NCI-H1105 (cell line): ENCODE results near the gene PTPRG.

Source experiments
- DNase-seq: peaks from one replicate; lab custom pipeline; 2025; lab: John Stamatoyannopoulos, UW

Gene PTPRG

DNA sequence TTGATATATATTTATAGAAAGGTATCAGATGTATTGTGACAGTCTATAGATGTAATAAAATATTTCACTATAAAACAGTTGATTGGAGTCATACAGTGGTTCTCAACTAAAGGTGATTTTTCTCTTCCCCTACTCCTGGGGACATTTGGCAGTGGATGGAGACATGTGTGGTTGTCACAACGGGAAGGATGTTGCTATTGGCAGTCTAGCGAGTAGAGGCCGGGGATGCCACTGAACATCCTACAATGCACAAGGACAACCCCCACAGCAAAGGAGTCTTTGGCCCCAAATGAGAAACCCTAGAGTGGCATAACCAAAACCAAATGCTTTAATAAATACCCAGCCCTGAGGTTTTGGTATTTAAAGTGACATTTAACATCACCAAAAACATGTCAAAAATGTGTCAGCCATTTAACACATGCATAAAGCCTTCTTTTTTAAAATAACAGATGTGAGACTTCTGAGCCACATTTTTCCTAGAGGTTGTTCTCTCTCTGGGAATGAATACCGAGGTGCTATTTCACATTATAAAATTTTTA lies 367.5 kb downstream of the PTPRG start:
- DNase-seq, result no peak

- DNase-seq, result no peak
These were observed 368.2 kb downstream of the PTPRG start for GRCh38 chr3:61929617-61930016.

GRCh38 chr3:61932499-61932898 lies 371.1 kb downstream of the PTPRG start:
- DNase-seq, result no peak

DNA sequence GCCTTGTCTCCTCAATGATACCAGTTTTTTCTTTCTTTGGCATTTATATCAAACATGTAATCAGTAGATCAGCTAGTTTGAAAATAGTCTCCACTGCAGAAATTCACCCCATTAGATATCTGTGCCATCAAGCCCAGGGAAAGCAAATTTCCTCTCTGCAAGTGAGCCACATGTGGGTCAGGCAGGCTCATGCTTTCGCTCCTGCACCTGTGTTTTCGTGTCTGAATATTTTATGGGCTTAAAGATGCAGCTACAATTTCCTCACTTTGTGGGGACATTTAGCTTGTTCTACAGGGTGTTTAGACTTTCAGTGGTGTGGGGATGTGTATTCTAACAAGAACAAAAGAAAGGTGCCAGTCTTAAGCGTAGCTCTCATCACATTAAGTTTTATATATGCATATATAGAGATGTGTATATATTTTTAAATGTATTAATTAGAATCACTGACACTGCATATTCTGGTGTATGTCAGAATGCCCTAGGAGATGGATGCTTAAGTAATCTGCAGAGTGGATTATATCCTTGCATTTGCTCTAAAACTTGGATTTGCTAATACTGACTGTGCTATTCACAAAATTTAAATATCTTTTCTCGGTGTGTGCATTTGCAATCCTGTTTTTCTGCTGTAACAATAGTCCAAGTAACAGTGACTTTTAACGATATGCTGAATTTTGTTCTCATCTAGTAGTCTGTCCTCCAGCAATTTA lies 372.6 kb downstream of the PTPRG start:
- no peak for DNase-seq

GRCh38 chr3:61934505-61934871 lies 373.1 kb downstream of the PTPRG start:
- DNase-seq, result no peak

DNA sequence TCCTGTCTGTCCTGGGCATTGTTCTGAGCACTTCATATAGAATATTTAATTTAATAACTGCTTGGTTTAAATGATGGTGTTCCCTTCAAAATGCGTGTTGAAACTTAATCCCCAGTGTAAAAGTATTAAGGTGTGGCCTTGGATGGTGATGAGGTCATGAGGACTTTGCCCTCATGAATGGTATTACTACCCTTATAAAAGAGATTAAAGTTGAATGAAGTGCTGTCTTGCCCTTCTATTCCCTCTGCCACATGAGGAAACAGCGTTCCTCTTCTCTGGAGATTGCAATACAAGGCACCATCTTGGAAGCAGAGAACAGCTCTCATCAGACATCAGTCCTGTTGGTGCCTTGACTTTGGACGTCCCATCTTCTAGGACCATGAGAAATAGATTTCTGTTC lies 374.4 kb downstream of the PTPRG start:
- DNase-seq, result no peak

GRCh38 chr3:61936344-61936937 lies 375.1 kb downstream of the PTPRG start:
- DNase-seq, result no peak

- DNase-seq, result no peak
These were observed 376.1 kb downstream of the PTPRG start for GRCh38 chr3:61937477-61937876.

DNA sequence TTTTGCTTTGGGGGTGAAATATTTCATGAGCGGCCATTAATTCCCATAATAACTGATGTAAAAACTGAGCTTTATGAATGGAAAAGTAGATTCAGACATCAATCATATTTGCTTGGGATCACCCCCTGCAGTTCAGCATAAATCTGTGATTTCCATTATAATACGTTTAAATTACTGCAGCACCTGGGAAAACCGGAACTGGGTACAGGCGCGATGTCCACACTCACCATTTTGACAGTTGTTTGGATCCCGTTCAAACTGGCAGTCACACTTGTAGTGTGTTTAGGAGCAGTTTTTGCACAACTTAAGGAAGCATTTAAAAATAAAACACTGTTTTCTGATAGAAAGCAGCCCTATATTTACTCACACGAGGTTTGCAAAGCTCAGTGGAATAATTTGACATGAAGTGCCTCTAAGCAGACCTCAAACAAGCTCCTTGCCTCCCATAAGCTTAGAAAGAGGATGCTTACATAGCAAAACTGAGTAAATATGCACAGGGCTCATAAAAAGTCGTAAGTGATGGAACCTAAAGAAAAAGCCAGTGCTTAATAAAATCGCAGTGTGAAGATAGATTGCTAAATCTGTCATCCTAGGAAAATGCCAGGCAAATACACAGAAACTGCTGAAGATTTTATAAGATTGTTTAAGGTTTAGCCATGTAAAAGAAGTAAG lies 377.6 kb downstream of the PTPRG start:
- DNase-seq, result no peak

DNA sequence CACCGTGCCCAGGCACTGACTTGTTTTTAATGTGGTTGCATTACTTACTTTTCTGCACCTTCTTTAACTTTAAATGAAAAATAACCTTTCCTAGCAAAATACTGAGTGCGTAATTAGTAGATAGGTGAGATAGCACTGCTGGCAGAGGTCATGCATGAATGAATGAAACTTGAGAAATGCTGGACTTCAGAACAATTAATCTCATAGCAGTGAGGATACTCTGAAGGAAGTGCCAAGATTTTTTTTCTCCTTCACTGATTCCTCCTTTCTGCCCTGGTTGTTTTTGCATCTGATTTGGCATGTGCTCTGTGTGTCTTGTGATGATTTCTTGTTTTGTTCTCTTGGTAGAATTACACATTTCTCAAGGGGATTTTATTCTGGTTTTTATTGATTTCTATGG lies 378.9 kb downstream of the PTPRG start:
- DNase-seq, result no peak

GRCh38 chr3:61943975-61944374 lies 382.6 kb downstream of the PTPRG start:
- DNase-seq, result no peak

GRCh38 chr3:61944726-61945125 lies 383.4 kb downstream of the PTPRG start:
- DNase-seq, result no peak

GRCh38 chr3:61945657-61946056 lies 384.3 kb downstream of the PTPRG start:
- DNase-seq, result no peak

- no peak for DNase-seq
These were observed 385.4 kb downstream of the PTPRG start for GRCh38 chr3:61946570-61947324.

DNA sequence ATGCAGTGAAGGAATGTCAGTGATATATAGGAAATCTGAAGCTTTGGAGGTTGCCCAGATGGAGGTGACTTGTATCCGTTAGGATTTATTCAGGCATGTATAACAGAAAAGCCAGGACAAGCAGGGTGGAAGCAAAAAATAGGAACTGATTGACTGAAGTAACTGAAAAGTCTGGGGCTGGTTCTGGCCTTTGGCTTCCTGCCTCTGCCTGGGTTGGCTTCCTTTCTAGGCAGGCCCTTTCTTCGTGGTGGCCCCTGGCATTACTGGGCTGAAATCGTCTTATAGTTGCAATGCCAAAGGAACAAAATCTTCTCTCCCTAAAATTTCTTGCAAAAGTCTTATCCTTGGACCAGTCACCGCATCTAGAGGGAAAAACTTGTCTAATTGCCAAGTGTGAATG lies 386.1 kb downstream of the PTPRG start:
- no peak for DNase-seq

- DNase-seq, result no peak
These were observed 387.4 kb downstream of the PTPRG start for GRCh38 chr3:61948699-61949305.

- DNase-seq, result no peak
These were observed 392.7 kb downstream of the PTPRG start for GRCh38 chr3:61954097-61954540.

DNA sequence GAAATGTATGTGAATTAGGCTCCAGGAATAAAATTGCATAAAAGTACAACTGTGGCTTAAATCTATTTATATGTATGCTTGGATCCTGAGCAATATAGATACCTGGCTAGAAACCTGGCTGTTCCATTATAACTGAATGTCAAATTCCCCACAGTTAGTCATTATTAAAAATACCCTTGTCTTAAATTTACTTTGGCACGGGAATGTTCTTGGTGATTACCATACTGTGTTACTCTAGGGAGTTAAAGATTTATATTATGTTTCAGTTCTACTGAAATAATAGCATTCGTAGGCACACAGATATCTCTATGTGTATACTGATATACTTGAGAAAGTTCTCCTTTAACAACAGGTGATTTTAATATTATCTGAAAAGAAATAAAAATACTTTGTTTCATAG lies 394.1 kb downstream of the PTPRG start:
- DNase-seq, result no peak

GRCh38 chr3:61956236-61956635 lies 394.9 kb downstream of the PTPRG start:
- DNase-seq, result no peak

- DNase-seq, result no peak
These were observed 395.9 kb downstream of the PTPRG start for GRCh38 chr3:61957259-61957658.

- DNase-seq, result no peak
These were observed 399.6 kb downstream of the PTPRG start for GRCh38 chr3:61960976-61961375.

DNA sequence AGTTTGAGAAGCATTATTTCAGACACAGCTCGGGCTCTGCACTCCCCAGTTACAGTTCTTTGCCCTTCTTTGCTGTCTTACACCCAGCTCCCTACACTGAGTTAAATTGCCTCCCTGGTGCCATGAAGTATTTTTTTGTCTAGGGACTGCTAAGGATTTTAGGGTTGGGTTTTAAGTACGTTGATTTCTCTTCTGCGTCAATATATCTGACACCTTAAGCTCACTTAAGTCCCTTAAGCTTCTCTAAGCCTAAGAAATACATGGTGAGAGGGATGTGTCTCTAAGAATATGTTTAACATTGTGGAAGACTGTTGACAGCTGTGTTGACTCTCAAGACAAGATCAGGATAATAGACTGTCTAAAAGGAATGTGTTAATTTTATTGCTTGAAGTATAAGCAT lies 400.5 kb downstream of the PTPRG start:
- DNase-seq, result no peak
